PC-9 (cell line): ENCODE measurements around the gene CEP85L.
"Not testable (repeated sequence)": the region's sequence is repeated elsewhere in the genome, so short reads cannot be mapped to it uniquely, and the experiment has no call there.

Source experiments
- EZH2 ChIP-seq: fragments of 200-600 bp; sonication (generic); IDR thresholded peaks from 2 replicates; pipeline ENCODE4 v1.8.0; 2017; ENCODE audit warnings: antibody characterized with exemption, low read depth
- TF ChIP-seq, protein P1 (sequence below): fragments of 200-600 bp; sonication (generic); conservative IDR thresholded peaks from 2 replicates; pipeline ENCODE4 v1.6.1; 2017; ENCODE audit warnings: mixed run types, antibody characterized with exemption, mild to moderate bottlenecking, moderate library complexity

DNA sequence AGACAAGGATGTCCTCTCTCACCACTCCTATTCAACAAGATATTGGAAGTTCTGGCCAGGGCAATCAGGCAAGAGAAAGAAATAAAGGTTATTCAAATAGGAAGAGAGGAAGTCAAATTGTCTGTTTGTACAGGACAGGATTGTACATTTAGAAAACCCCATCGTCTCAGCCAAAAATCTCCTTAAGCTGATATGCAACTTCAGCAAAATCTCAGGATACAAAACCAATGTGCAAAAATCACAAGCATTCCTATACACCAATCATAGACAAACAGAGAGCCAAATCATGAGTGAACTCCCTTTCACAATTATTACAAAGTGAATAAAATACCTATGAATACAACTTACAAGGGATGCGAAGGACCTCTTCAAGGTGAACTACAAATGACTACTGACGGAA is 217.2 kb downstream of the CEP85L start:
- not testable (repeated sequence) for TF ChIP-seq EZH2
- TF ChIP-seq, protein P1, sequence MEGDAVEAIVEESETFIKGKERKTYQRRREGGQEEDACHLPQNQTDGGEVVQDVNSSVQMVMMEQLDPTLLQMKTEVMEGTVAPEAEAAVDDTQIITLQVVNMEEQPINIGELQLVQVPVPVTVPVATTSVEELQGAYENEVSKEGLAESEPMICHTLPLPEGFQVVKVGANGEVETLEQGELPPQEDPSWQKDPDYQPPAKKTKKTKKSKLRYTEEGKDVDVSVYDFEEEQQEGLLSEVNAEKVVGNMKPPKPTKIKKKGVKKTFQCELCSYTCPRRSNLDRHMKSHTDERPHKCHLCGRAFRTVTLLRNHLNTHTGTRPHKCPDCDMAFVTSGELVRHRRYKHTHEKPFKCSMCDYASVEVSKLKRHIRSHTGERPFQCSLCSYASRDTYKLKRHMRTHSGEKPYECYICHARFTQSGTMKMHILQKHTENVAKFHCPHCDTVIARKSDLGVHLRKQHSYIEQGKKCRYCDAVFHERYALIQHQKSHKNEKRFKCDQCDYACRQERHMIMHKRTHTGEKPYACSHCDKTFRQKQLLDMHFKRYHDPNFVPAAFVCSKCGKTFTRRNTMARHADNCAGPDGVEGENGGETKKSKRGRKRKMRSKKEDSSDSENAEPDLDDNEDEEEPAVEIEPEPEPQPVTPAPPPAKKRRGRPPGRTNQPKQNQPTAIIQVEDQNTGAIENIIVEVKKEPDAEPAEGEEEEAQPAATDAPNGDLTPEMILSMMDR = not testable (repeated sequence)
